ENCODE measurements around the gene PEDS1.
"Not testable (repeated sequence)": the region's sequence is repeated elsewhere in the genome, so short reads cannot be mapped to it uniquely, and the experiment has no call there.

PEDS1 gene

GRCh38 chr20:50153500-50154377, at the start of gene PEDS1:
Gene PEDS1, minus strand, starts transcription at chr20:50153723. Its CDS starts 86 bp downstream, at chr20:50153637.
- DNase-seq: peak; percentile 86

GRCh38 chr20:50202677-50203076, 49.2 kb upstream of the PEDS1 start:
- no peak for DNase-seq

GRCh38 chr20:50201710-50202109, 48.2 kb upstream of the PEDS1 start:
- DNase-seq: not testable (repeated sequence)

GRCh38 chr20:50200482-50201104, 47.1 kb upstream of the PEDS1 start:
- DNase-seq: no peak

- no peak for DNase-seq
These were observed 46.2 kb upstream of the PEDS1 start for GRCh38 chr20:50199703-50200102.

- DNase-seq: no peak
These were observed 45.2 kb upstream of the PEDS1 start for GRCh38 chr20:50198716-50199115.

GRCh38 chr20:50198180-50198666, 44.7 kb upstream of the PEDS1 start:
- DNase-seq: no peak

- no peak for DNase-seq
These were observed 44.1 kb upstream of the PEDS1 start for GRCh38 chr20:50197463-50198179.

- no peak for DNase-seq
These were observed 43.4 kb upstream of the PEDS1 start for GRCh38 chr20:50196896-50197295.

GRCh38 chr20:50196248-50196647, 42.7 kb upstream of the PEDS1 start:
- DNase-seq: no peak

GRCh38 chr20:50195524-50196120, 42.1 kb upstream of the PEDS1 start:
- DNase-seq: no peak

GRCh38 chr20:50194831-50195523, 41.5 kb upstream of the PEDS1 start:
- no peak for DNase-seq

- no peak for DNase-seq
These were observed 40.9 kb upstream of the PEDS1 start for GRCh38 chr20:50194422-50194830.

- DNase-seq: no peak
These were observed 40.4 kb upstream of the PEDS1 start for GRCh38 chr20:50193836-50194421.

GRCh38 chr20:50193199-50193835, 39.8 kb upstream of the PEDS1 start:
- DNase-seq: no peak

GRCh38 chr20:50192364-50193198, 39.1 kb upstream of the PEDS1 start:
- DNase-seq: peak; percentile 84

- DNase-seq: peak; percentile 70
These were observed 38.2 kb upstream of the PEDS1 start for GRCh38 chr20:50191544-50192363.

- DNase-seq: peak; percentile 74
These were observed 37.6 kb upstream of the PEDS1 start for GRCh38 chr20:50191065-50191543.

Measured in CD4-positive, alpha-beta T cell treated with Interleukin-6 for 4 hours (primary cell).